PFSK-1 (cell line): Measurements from ENCODE around the gene ADD1.

Source experiments
- FOXP2 ChIP-seq: optimal IDR thresholded peaks from 2 replicates; pipeline ENCODE3; 2011; ENCODE audit warnings: borderline replicate concordance, control low read depth, inconsistent platforms; ENCODE audit not compliant: insufficient read depth; ENCODE audit errors: extremely low read length, extremely low read depth
- POLR2AphosphoS5 ChIP-seq: IDR thresholded peaks from 2 replicates; pipeline ENCODE4 v1.6.1; 2012; ENCODE audit warnings: low read depth, mild to moderate bottlenecking, control low read depth, low read length, moderate library complexity
- SIN3A ChIP-seq: IDR thresholded peaks from 2 replicates; pipeline ENCODE4 v1.6.1; 2012; ENCODE audit warnings: mild to moderate bottlenecking, low read length, moderate library complexity, borderline replicate concordance; ENCODE audit not compliant: insufficient read depth
- TAF1 ChIP-seq: IDR thresholded peaks from 2 replicates; pipeline ENCODE4 v1.6.1; 2012; ENCODE audit warnings: low read length, control low read depth, borderline replicate concordance; ENCODE audit not compliant: insufficient read depth
- TF ChIP-seq, protein P1 (sequence below), 2 experiments: IDR thresholded peaks; 2 replicates each; pipeline versions ENCODE4 v1.6.1 to v1.8.0; 2011 to 2012; ENCODE audit warnings: low read depth in 2 of 2, low read length in 2 of 2, control low read depth in 1 of 2, inconsistent platforms in 1 of 2, mild to moderate bottlenecking in 1 of 2, moderate library complexity in 1 of 2; ENCODE audit not compliant: insufficient read depth in 1 of 2

Gene ADD1

DNA sequence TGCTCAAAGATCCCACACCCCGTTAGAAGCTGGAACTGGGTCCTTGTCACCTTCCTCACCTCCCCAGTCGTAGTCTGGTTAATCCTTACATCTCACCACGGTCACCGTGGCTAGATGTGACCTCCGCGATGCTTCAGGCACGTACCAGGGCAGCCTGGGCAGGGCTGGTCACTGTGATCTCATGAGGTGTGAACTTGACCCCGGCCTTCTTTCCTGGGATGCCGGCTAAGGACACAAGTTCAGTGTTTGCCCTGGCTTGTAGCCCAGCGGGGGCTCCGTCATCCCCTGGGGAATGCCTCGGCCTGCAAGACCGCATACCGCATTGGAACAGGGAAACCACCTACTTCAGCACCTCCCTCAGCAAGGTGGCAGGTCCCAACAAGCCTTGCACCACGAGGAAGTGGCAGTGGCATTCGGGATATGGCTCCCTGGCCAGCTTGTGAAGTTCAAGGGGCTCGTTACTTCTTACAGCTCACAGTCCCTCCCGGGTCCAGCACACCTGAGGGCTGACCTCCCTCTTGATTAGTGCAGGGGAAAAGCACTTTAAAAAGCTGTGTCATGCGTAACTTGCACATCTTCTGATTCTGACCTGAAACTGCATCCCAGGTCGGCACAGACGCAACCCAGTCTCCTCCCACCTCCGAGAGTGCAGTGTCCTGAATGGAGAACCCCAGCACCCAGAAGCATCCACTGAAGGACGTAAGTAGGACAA, 93.7 kb downstream of the ADD1 start:
- TF ChIP-seq FOXP2 (no peak), POLR2AphosphoS5 (no peak), TAF1 (no peak), SIN3A (no peak)
- TF ChIP-seq, protein P1, sequence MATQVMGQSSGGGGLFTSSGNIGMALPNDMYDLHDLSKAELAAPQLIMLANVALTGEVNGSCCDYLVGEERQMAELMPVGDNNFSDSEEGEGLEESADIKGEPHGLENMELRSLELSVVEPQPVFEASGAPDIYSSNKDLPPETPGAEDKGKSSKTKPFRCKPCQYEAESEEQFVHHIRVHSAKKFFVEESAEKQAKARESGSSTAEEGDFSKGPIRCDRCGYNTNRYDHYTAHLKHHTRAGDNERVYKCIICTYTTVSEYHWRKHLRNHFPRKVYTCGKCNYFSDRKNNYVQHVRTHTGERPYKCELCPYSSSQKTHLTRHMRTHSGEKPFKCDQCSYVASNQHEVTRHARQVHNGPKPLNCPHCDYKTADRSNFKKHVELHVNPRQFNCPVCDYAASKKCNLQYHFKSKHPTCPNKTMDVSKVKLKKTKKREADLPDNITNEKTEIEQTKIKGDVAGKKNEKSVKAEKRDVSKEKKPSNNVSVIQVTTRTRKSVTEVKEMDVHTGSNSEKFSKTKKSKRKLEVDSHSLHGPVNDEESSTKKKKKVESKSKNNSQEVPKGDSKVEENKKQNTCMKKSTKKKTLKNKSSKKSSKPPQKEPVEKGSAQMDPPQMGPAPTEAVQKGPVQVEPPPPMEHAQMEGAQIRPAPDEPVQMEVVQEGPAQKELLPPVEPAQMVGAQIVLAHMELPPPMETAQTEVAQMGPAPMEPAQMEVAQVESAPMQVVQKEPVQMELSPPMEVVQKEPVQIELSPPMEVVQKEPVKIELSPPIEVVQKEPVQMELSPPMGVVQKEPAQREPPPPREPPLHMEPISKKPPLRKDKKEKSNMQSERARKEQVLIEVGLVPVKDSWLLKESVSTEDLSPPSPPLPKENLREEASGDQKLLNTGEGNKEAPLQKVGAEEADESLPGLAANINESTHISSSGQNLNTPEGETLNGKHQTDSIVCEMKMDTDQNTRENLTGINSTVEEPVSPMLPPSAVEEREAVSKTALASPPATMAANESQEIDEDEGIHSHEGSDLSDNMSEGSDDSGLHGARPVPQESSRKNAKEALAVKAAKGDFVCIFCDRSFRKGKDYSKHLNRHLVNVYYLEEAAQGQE (IDR thresholded peaks at IDR 0.05; ENCODE audit: insufficient read depth in 1 of 2, low read depth in 2 of 2, low read length in 2 of 2) = no peak

DNA sequence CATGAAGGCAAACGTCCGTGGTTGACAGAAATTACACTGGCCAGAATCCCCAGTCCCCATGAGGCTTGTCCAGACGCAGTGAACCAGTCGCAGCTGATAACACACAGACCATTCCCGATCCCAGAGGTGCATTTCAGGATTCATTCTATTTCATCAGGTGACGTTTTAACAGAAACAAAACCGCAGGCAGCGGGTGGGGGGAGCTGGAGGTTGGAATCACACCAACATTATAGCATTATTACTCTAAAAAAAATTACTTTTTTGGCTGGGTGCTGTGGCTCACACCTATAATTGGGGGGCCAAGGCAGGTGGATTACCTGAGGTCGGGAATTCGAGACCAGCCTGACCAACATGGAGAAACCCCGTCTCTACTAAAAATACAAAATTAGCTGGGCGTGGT, 94.3 kb downstream of the ADD1 start:
- TF ChIP-seq TAF1 = no peak
- TF ChIP-seq FOXP2 = no peak
- TF ChIP-seq, protein P1 (IDR thresholded peaks at IDR 0.05; ENCODE audit: insufficient read depth in 1 of 2, low read depth in 2 of 2, low read length in 2 of 2) = no peak
- no peak for TF ChIP-seq SIN3A
- no peak for TF ChIP-seq POLR2AphosphoS5

DNA sequence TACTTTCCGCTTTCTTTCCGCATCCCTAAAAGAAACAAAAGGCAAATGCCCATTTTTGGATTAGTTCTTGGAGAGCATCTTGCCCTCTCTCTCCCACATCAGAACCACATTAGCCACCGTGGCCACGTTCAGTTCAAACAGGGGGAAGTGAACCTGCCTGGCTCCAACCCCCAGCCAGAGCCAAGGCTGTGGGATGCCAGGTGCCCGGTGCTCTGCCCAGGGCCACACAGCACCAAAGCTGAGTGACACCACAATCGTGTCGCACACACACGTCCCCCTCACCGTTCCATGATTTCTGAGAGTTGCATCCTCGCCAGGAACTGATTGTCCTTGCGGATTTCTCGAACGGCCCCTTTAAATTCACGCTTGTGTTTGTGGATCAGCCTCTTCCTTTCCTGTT, 95.3 kb downstream of the ADD1 start:
- TF ChIP-seq TAF1 = no peak
- TF ChIP-seq, protein P1 (IDR thresholded peaks at IDR 0.05; ENCODE audit: insufficient read depth in 1 of 2, low read depth in 2 of 2, low read length in 2 of 2) = no peak
- no peak; the same call in 1 of the 2 replicates for TF ChIP-seq POLR2AphosphoS5
- TF ChIP-seq SIN3A = no peak
- TF ChIP-seq FOXP2 = no peak

DNA sequence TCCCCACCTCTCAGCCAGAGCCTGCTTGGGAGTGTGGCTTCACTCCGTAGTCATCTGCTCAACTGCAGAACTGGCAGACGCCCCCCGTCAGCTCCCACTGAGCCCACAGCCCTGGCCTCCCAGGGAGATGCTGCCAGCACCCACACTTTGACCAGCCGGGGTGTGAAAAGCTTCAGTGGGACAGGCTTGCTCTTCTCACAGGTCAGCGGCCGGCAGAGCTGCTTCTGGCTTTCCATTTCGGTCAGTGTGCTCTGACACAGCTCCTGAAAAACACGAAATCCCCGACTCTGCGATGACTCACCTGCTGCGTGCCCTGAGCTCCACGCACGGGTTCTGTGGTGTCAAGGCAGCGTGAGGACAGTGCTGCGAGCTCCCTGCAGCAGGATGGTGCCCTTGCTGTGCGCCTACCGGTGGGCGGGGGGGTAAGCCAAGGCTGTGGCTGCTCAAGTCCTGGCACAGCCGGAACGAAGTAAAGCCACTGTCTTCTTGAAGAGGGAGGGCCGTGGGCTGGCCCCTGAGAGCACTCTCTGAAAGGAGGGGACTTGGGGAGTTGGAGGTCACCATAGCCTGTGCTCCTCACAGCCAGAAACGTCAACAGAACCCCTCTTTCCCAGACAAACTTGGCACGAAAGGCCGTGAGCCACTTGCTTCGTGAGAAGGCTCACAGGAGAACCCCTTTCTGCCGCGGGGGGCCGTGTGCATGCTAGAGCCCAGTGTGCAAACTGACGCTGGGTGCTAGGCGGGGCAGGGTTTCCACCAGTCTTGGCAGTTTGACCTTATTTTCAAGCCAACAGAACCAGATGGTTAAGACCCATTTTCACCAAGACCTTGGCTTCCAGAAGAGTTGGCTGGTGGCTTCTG, 96.0 kb downstream of the ADD1 start:
- TF ChIP-seq TAF1 (no peak), POLR2AphosphoS5 (no peak), FOXP2 (no peak), SIN3A (no peak)
- TF ChIP-seq, protein P1 (IDR thresholded peaks at IDR 0.05; ENCODE audit: insufficient read depth in 1 of 2, low read depth in 2 of 2, low read length in 2 of 2) = no peak
